Keratinocyte (primary cell): ENCODE measurements around the gene PNISR. TPM values are rescaled to one million over a fixed set of nuclear protein-coding genes. Genes with fewer than 3 reads are reported as not detected.

ENCODE experiments used
- DNase-seq: peaks from one replicate; pipeline ENCODE4 v3.0.0-alpha.2; 2011; ENCODE audit warnings: low read depth, missing footprints, low spot score
- FAIRE-seq: peaks from 2 replicates; lab custom pipeline; 2011; peaks lifted over from hg19 to GRCh38; lab: Jason Lieb, UNC
- H2AFZ ChIP-seq: 2 replicates; pipeline ENCODE4 v1.6.0; 2012; ENCODE audit warnings: low read length, control low read depth, inconsistent platforms; ENCODE audit not compliant: control insufficient read depth
- H3K27ac ChIP-seq: 2 replicates; pipeline ENCODE4 v1.5.1; 2011; ENCODE audit warnings: low read length; ENCODE audit not compliant: control insufficient read depth, insufficient read depth
- H3K27me3 ChIP-seq: 3 replicates; pipeline ENCODE4 v1.6.0; 2011; ENCODE audit warnings: low read length; ENCODE audit not compliant: control insufficient read depth, insufficient read depth; ENCODE audit errors: extremely low read depth
- H3K36me3 ChIP-seq, 2 experiments: 2 replicates in 1 of 2; 3 replicates in 1 of 2; pipeline ENCODE4 v1.5.1; 2011; ENCODE audit warnings: low read length in 2 of 2, mild to moderate bottlenecking in 1 of 2; ENCODE audit not compliant: control insufficient read depth in 2 of 2, insufficient read depth in 2 of 2; ENCODE audit errors: extremely low read depth in 1 of 2
- H3K4me1 ChIP-seq: 3 replicates; pipeline ENCODE4 v1.5.1; 2011; ENCODE audit warnings: low read length; ENCODE audit not compliant: control insufficient read depth, insufficient read depth; ENCODE audit errors: extremely low read depth
- H3K4me2 ChIP-seq: 3 replicates; pipeline ENCODE4 v1.6.0; 2011; ENCODE audit warnings: low read depth, low read length; ENCODE audit not compliant: control insufficient read depth, insufficient read depth; ENCODE audit errors: extremely low read depth
- H3K4me3 ChIP-seq, 3 experiments: fragments of 200-600 bp in 1 of 3; sonication (generic) in 1 of 3; 2 replicates in 2 of 3; 3 replicates in 1 of 3; pipeline ENCODE4 v1.5.1; 2011 to 2016; ENCODE audit warnings: low read length in 3 of 3, mild to moderate bottlenecking in 3 of 3, control low read depth in 2 of 3, inconsistent platforms in 1 of 3, low read depth in 1 of 3, mixed read lengths in 1 of 3, mixed run types in 1 of 3, moderate library complexity in 1 of 3; ENCODE audit not compliant: control insufficient read depth in 2 of 3, insufficient read depth in 2 of 3; ENCODE audit errors: extremely low read depth in 1 of 3
- H3K79me2 ChIP-seq: 2 replicates; pipeline ENCODE4 v1.6.0; 2012; ENCODE audit warnings: low read length; ENCODE audit not compliant: control insufficient read depth, insufficient read depth
- H3K9ac ChIP-seq: 3 replicates; pipeline ENCODE4 v1.6.0; 2011; ENCODE audit warnings: low read length; ENCODE audit not compliant: control insufficient read depth, insufficient read depth; ENCODE audit errors: extremely low read depth
- H3K9me1 ChIP-seq: 3 replicates; pipeline ENCODE4 v1.6.0; 2011; ENCODE audit warnings: low read length; ENCODE audit not compliant: control insufficient read depth, insufficient read depth; ENCODE audit errors: extremely low read depth
- H3K9me3 ChIP-seq: 2 replicates; pipeline ENCODE4 v1.5.1; 2012; ENCODE audit warnings: low read depth, low read length; ENCODE audit not compliant: control insufficient read depth
- H4K20me1 ChIP-seq: 3 replicates; pipeline ENCODE4 v1.6.0; 2011; ENCODE audit warnings: low read length; ENCODE audit not compliant: control insufficient read depth, insufficient read depth; ENCODE audit errors: extremely low read depth
- CTCF ChIP-seq, 3 experiments: IDR thresholded peaks in 1 of 3; conservative IDR thresholded peaks in 1 of 3; optimal IDR thresholded peaks in 1 of 3; 2 replicates in 2 of 3; 3 replicates in 1 of 3; pipeline versions ENCODE3 to v1.5.1; 2011; ENCODE audit warnings: low read length in 3 of 3, mild to moderate bottlenecking in 3 of 3, moderate library complexity in 2 of 3, control low read depth in 1 of 3, inconsistent platforms in 1 of 3; ENCODE audit not compliant: insufficient read depth in 2 of 3; ENCODE audit errors: extremely low read depth in 1 of 3
- EZH2 ChIP-seq: IDR thresholded peaks from one replicate; pipeline ENCODE4 v1.6.1; 2012; ENCODE audit warnings: inconsistent platforms, mild to moderate bottlenecking, low read length, moderate library complexity
- dilution Hi-C: fragments of 300-500 bp; cut with MboI; formaldehyde crosslinking; loops from one replicate; pipeline ENCODE4 v1.7.0; 2020; ENCODE audit warnings: low sequenced_read_pairs; ENCODE audit not compliant: extremely low pct_ligation_motif_present
- polyA plus RNA-seq, 5 experiments: library from polyadenylated mRNA; depleted of rRNA in 3 of 5; stranded (reverse) in 3 of 5; stranded (forward) in 1 of 5; unstranded in 1 of 5; fragments of >200 nt; gene quantifications; 1 replicate in 1 of 5; 2 replicates in 3 of 5; 3 replicates in 1 of 5; pipeline versions ENCODE4 v1.2.1 to v1.2.3, GENCODE V29; 2011 to 2012; ENCODE audit warnings: missing spikeins in 2 of 5, low read depth in 1 of 5, low replicate concordance in 1 of 5

The PNISR gene
- polyA plus RNA-seq, 1 donor (not counting 4 experiments of a cell fraction or from before 2014, with no cell fraction given) = 60.5 TPM

DNA sequence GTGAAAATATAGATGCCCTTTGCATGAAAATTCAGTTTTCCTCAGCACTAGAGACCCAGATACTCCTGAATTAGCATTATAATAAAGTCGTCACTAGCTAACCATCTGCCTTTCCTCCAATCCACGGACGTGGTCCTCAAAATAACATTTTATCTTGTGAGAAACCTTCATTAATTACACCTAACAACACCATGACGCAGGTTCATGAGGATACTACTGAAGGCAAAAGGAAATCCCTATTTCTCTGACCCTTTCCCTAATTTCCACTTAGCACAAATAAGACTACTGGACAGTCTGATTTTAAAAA, 1.3 kb upstream of the PNISR start:
- dilution Hi-C loops = no loop called here
- peak overlapping the region; percentile 94 for H2AFZ ChIP-seq
- H3K4me3 ChIP-seq = peak overlapping the region; percentile 97 to 100 (median 99)

GRCh38 chr6:99425647-99426450, 741 bp upstream of the PNISR start:
- Histone ChIP-seq H3K4me2 (peak overlapping the region; percentile 85), H3K27ac (peak overlapping the region; percentile 100), H3K36me3 (no peaks in the 10 kb centered on the region), H3K4me3 (peak overlapping the region; percentile 97 to 100 (median 99)), H3K79me2 (peaks cover 48% of the 10 kb centered on the region), H3K9me3 (no peaks in the 10 kb centered on the region), H3K4me1 (peaks cover 14% of the 10 kb centered on the region), H3K9me1 (peaks cover 3% of the 10 kb centered on the region), H2AFZ (peak overlapping the region; percentile 94), H3K27me3 (no peaks in the 10 kb centered on the region), H3K9ac (peak overlapping the region; percentile 100), H4K20me1 (peaks cover 7% of the 10 kb centered on the region)
- dilution Hi-C loops = no loop called here
- FAIRE-seq = peak; percentile 49
- peak; percentile 60 for DNase-seq
- TF ChIP-seq EZH2 = no peak
- peak; percentile 35 to 62 (median 46) for TF ChIP-seq CTCF (optimal IDR thresholded peaks at IDR 0.05 in 1 of 3, IDR thresholded peaks at IDR 0.05 in 1 of 3, conservative IDR thresholded peaks at IDR 0.05 in 1 of 3; ENCODE audit: extremely low read depth in 1 of 3, insufficient read depth in 2 of 3, low read length in 3 of 3)

More for the DNA sequence above, 1.3 kb upstream of the PNISR start:
- peak overlapping the region; percentile 100 for H3K27ac ChIP-seq
- H3K36me3 ChIP-seq = no peaks in the 10 kb centered on the region
- DNase-seq (no peak), FAIRE-seq (no peak)
- TF ChIP-seq CTCF (optimal IDR thresholded peaks at IDR 0.05 in 1 of 3, IDR thresholded peaks at IDR 0.05 in 1 of 3, conservative IDR thresholded peaks at IDR 0.05 in 1 of 3; ENCODE audit: extremely low read depth in 1 of 3, insufficient read depth in 2 of 3, low read length in 3 of 3) (no peak), EZH2 (no peak)
- peaks cover 14% of the 10 kb centered on the region for H3K4me1 ChIP-seq
- no peaks in the 10 kb centered on the region for H3K9me3 ChIP-seq
- peaks cover 7% of the 10 kb centered on the region for H4K20me1 ChIP-seq
- peaks cover 2% of the 10 kb centered on the region for H3K9me1 ChIP-seq
- H3K4me2 ChIP-seq = peak overlapping the region; percentile 85
- H3K79me2 ChIP-seq = peaks cover 42% of the 10 kb centered on the region
- H3K9ac ChIP-seq = peak overlapping the region; percentile 100
- no peaks in the 10 kb centered on the region for H3K27me3 ChIP-seq
